Astrocyte of the spinal cord (primary cell): ENCODE results near the gene FANCF.
A peak's percentile ranks its signal among the peaks of the same experiment; 100 is the strongest.

Experiments
- DNase-seq: peaks from one replicate; pipeline ENCODE4 v3.0.0; 2011; ENCODE audit warnings: low read depth, low spot score
- H3K4me3 ChIP-seq: 2 replicates; pipeline ENCODE4 v1.5.1; 2011; ENCODE audit warnings: low read depth, mild to moderate bottlenecking, low read length, moderate library complexity
- in situ Hi-C: cut with HindIII; loops from 2 replicates; pipeline ENCODE4 v1.10.0; 2017; ENCODE audit warnings: low sequenced_read_pairs
- TF ChIP-seq, protein P1 (sequence below): IDR thresholded peaks from 2 replicates; pipeline ENCODE4 v1.5.1; 2012; ENCODE audit warnings: low read depth, mild to moderate bottlenecking, low read length, inconsistent platforms

Gene FANCF

DNA sequence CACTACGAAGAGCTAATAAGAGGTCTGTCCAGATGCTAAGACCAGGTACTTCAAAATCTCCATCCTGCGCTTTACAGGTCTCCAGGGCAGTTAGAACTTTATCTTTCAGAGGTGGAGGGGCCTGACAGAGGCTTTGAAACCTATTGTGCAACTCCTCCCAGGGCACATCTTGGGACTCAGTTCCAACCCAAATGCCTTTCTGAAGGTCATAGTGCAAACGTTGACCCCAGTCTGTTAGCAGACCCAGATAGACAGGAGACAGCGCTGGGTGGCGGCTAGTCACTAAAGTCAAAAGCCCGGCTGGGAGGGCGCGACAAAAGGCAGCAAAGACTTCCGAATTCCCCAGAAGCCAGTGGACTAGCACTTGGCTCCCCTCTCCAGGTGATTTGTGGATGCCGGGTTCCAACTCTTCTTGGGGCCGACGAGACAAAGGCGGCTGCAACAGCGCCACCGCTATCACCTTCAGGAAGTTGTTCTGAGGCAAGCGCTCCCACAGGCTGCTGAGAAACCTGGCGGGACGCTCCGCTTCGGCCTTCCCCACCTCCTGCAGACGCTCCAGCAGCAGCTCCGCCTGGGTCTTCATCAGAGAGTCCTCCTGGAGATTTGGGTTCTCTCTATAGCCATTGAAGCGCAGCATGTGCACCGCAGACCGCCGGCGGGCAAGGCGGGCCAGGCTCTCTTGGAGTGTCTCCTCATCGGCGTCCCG is 728 bp downstream of the FANCF start:
- TF ChIP-seq, protein P1, sequence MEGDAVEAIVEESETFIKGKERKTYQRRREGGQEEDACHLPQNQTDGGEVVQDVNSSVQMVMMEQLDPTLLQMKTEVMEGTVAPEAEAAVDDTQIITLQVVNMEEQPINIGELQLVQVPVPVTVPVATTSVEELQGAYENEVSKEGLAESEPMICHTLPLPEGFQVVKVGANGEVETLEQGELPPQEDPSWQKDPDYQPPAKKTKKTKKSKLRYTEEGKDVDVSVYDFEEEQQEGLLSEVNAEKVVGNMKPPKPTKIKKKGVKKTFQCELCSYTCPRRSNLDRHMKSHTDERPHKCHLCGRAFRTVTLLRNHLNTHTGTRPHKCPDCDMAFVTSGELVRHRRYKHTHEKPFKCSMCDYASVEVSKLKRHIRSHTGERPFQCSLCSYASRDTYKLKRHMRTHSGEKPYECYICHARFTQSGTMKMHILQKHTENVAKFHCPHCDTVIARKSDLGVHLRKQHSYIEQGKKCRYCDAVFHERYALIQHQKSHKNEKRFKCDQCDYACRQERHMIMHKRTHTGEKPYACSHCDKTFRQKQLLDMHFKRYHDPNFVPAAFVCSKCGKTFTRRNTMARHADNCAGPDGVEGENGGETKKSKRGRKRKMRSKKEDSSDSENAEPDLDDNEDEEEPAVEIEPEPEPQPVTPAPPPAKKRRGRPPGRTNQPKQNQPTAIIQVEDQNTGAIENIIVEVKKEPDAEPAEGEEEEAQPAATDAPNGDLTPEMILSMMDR = peak; percentile 66
- DNase-seq = peak; percentile 66
- in situ Hi-C loops = no loop called here
- H3K4me3 ChIP-seq = peak overlapping the region; percentile 91

DNA sequence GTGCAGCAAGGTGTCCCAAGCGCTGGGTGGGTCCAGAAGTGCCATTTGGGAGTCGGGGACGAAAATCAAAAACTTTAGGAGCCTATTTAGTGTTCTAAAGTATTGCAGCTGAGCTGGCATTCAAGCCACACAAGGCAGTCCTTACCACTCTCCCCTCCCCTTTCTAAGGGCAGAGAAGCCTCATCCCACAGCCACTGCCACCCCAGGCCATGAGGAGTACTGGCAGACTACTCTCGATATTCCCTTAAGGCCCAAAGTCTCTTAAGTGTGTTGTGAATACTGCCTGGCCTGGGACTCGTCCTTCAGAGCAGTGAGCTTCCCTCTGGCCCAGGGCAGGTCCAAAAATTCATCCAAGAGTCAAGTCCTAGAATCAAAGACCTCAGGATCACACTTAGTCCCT is 7.8 kb downstream of the FANCF start:
- no peak overlapping the region for H3K4me3 ChIP-seq
- TF ChIP-seq, protein P1 = no peak
- DNase-seq = no peak
- in situ Hi-C loops = no loop called here

DNA sequence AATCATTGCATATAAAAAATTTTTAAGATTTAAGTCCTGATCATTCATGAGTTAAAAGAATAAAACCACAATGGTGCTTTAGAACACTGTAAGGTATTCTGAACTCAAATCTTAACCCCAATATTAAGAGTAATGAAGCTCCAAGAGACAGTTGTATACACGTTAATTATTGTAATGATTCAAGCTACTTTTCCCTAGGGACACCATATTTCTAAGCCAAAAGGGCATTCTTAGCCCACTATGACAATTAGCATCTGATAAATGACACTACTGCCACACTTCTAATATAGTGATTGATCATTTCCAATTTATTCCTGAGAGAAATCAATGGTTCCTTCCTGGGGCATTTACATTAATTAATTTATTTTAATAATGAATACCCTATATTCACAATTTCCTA is 21.7 kb downstream of the FANCF start:
- in situ Hi-C loops = no loop called here
- no peak for DNase-seq
- TF ChIP-seq, protein P1 = no peak
- no peak overlapping the region for H3K4me3 ChIP-seq

DNA sequence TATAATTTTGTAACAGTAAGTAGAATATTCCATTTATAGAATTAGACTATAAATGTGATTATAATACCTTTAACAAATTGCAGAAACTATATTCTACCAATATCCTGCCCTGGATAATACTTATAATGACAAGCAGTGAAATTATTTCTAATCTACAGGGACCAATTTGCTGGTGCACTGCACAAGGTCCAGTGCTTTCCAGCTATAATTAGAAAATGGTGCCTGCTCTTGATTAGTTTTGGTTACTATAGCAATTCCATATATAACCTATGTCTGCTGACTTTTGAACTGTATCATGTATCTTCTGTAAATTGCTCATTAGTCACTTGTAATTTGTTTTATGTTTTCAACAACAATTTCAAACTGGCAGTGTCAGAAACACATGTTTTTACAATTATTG is 23.1 kb downstream of the FANCF start:
- H3K4me3 ChIP-seq = no peak overlapping the region
- in situ Hi-C loops = no loop called here
- no peak for DNase-seq
- TF ChIP-seq, protein P1 = no peak

DNA sequence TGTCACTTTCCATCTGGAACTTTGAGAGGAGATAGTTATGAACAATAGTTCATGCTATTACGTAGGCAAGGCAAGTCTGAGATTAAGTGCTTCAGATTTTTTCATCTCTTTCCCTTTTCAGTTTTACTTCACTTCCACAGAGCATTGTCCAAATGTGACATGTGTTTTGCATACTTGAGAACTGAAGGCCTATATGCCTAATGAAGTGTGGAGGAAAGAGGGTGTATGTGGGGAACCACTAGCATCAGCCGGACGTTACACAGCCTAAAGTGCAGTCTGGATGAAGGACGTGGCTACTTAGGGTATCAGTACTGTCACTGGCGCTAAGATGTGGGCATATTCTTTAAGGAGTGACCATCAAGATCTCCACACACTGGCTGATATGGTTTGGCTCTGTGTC is 26.2 kb downstream of the FANCF start:
- in situ Hi-C loops = no loop called here

DNA sequence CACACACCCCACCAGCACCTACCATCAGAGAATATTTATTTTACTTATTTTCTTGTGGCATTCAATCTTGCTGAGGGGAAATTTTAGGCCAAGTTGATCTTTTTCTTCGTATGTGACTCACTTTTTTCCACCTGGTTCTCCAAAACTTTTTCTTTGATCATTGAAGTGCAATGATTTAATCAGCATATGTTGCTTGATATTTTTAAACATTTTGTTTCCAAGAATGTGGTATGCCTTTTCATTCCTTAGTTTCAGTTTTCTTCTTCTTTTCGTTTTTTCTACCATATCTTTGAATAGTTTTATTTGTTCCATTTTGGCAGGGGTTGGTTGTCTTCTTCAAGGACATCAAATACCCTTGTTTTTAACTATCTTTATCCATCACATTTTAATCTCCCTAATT is 28.6 kb downstream of the FANCF start:
- TF ChIP-seq, protein P1 = no peak
- H3K4me3 ChIP-seq = no peak overlapping the region
- in situ Hi-C loops = no loop called here
- DNase-seq = no peak

More for the DNA sequence above, 26.2 kb downstream of the FANCF start:
- TF ChIP-seq, protein P1 = no peak
- H3K4me3 ChIP-seq = no peak overlapping the region
- DNase-seq = no peak
